Endothelial cell of umbilical vein (primary cell): ENCODE measurements around the gene FIS1. TPM values are rescaled to one million over a fixed set of nuclear protein-coding genes. Genes with fewer than 3 reads are reported as not detected.
A peak's percentile ranks its signal among the peaks of the same experiment; 100 is the strongest.

ENCODE experiments used
- BruUV-seq: library from RNA; stranded (reverse); fragments of 400-500 nt; replicated peaks from 2 replicates; lab custom pipeline; 2021; lab: Mats Ljungman, UMichigan
- CTCF ChIA-PET: fragments of 300-600, 350-600 bp; sonication (Branson Sonifier 250); formaldehyde crosslinking; loops from one replicate; lab custom pipeline; 2021; ENCODE audit warnings: antibody characterized with exemption, inconsistent platforms; lab: Charles Lee
- POLR2A ChIA-PET: fragments of 300-600, 350-600 bp; sonication (Branson Sonifier 250); formaldehyde crosslinking; loops from one replicate; lab custom pipeline; 2021; ENCODE audit warnings: antibody characterized with exemption, inconsistent platforms; lab: Charles Lee
- DNase-seq: peaks from one replicate; pipeline ENCODE4 v3.0.0-alpha.2; 2011; ENCODE audit warnings: low read depth, low spot score
- FAIRE-seq: peaks from 2 replicates; lab custom pipeline; 2011; peaks lifted over from hg19 to GRCh38; lab: Jason Lieb, UNC
- H2AFZ ChIP-seq: 2 replicates; pipeline ENCODE4 v1.6.0; 2012; ENCODE audit warnings: low read depth, low read length, control low read depth, inconsistent platforms
- H3K27ac ChIP-seq: 2 replicates; pipeline ENCODE4 v1.5.1; 2011; ENCODE audit warnings: low read depth, mild to moderate bottlenecking, control low read depth, low read length, moderate library complexity; ENCODE audit not compliant: insufficient read depth
- H3K27me3 ChIP-seq, 2 experiments: 2 replicates each; pipeline versions ENCODE4 v1.6.0 to v1.6.1; 2011; ENCODE audit warnings: low read length in 2 of 2, mixed read lengths in 1 of 2; ENCODE audit not compliant: control insufficient read depth in 2 of 2, insufficient read depth in 2 of 2
- H3K36me3 ChIP-seq, 2 experiments: 2 replicates in 1 of 2; 3 replicates in 1 of 2; pipeline ENCODE4 v1.5.1; 2011; ENCODE audit warnings: low read length in 2 of 2, mild to moderate bottlenecking in 1 of 2, moderate library complexity in 1 of 2; ENCODE audit not compliant: control insufficient read depth in 2 of 2, insufficient read depth in 2 of 2; ENCODE audit errors: extremely low read depth in 1 of 2
- H3K4me1 ChIP-seq: 3 replicates; pipeline ENCODE4 v1.5.1; 2011; ENCODE audit warnings: mild to moderate bottlenecking, low read length; ENCODE audit not compliant: control insufficient read depth, insufficient read depth; ENCODE audit errors: extremely low read depth
- H3K4me2 ChIP-seq: 2 replicates; pipeline ENCODE4 v1.6.1; 2011; ENCODE audit warnings: low read length, control low read depth, mixed read lengths; ENCODE audit not compliant: insufficient read depth
- H3K4me3 ChIP-seq, 3 experiments: fragments of 200-600 bp in 1 of 3; sonication (generic), shearing (Covaris generic) in 1 of 3; replicated peaks in 1 of 3; 2 replicates each; pipeline ENCODE4 v1.5.1; 2011 to 2016; ENCODE audit warnings: control low read depth in 3 of 3, low read length in 3 of 3, mild to moderate bottlenecking in 2 of 3, inconsistent platforms in 1 of 3, low read depth in 1 of 3, moderate library complexity in 1 of 3; ENCODE audit not compliant: insufficient read depth in 1 of 3
- H3K79me2 ChIP-seq: 2 replicates; pipeline ENCODE4 v1.6.0; 2012; ENCODE audit warnings: low read length, inconsistent platforms; ENCODE audit not compliant: control insufficient read depth, insufficient read depth
- H3K9ac ChIP-seq: replicated peaks from 2 replicates; pipeline ENCODE3; 2011; ENCODE audit warnings: low read length, control low read depth; ENCODE audit not compliant: insufficient read depth; ENCODE audit errors: extremely low read depth
- H3K9me1 ChIP-seq: replicated peaks from 3 replicates; pipeline ENCODE4 v1.6.0; 2011; ENCODE audit warnings: mild to moderate bottlenecking, low read length; ENCODE audit not compliant: control insufficient read depth, insufficient read depth; ENCODE audit errors: extremely low read depth
- H3K9me3 ChIP-seq: replicated peaks from 2 replicates; pipeline ENCODE4 v1.5.1; 2012; ENCODE audit warnings: low read length, inconsistent platforms; ENCODE audit not compliant: control insufficient read depth, insufficient read depth
- H4K20me1 ChIP-seq: replicated peaks from 2 replicates; pipeline ENCODE3; 2011; ENCODE audit warnings: mild to moderate bottlenecking, low read length; ENCODE audit not compliant: control insufficient read depth, insufficient read depth; ENCODE audit errors: extremely low read depth
- CTCF ChIP-seq, 2 donors: IDR thresholded peaks; 1 replicate in 1 of 2; 2 replicates in 1 of 2; pipeline ENCODE4 v1.5.1; 2011; ENCODE audit warnings: low read length in 2 of 2, mild to moderate bottlenecking in 2 of 2, moderate library complexity in 2 of 2, control low read depth in 1 of 2, inconsistent platforms in 1 of 2, low read depth in 1 of 2; ENCODE audit not compliant: insufficient read depth in 1 of 2; ENCODE audit errors: extremely low read depth in 1 of 2
- EZH2 ChIP-seq: IDR thresholded peaks from 2 replicates; pipeline ENCODE4 v1.6.1; 2012; ENCODE audit warnings: borderline replicate concordance, low read depth, mild to moderate bottlenecking, moderate library complexity, low read length, inconsistent platforms; ENCODE audit not compliant: severe bottlenecking
- FOS ChIP-seq: IDR thresholded peaks from 2 replicates; pipeline ENCODE4 v1.6.1; 2011; ENCODE audit warnings: mild to moderate bottlenecking, low read length, moderate library complexity, borderline replicate concordance; ENCODE audit not compliant: insufficient read depth
- GATA2 ChIP-seq: IDR thresholded peaks from 2 replicates; pipeline ENCODE4 v1.7.0; 2011; ENCODE audit warnings: low read depth, mild to moderate bottlenecking, moderate library complexity, mixed read lengths, low read length; ENCODE audit not compliant: insufficient read length, insufficient read depth
- JUN ChIP-seq: IDR thresholded peaks from 2 replicates; pipeline ENCODE4 v1.6.1; 2011; ENCODE audit warnings: borderline replicate concordance, low read depth; ENCODE audit not compliant: insufficient read length, insufficient read depth
- MAX ChIP-seq: IDR thresholded peaks from 2 replicates; pipeline ENCODE4 v1.6.1; 2011; ENCODE audit not compliant: insufficient read depth, insufficient read length
- MYC ChIP-seq: IDR thresholded peaks from one replicate; pipeline ENCODE4 v1.6.1; 2011; ENCODE audit warnings: mild to moderate bottlenecking, low read depth, low read length
- POLR2A ChIP-seq: IDR thresholded peaks from 2 replicates; pipeline ENCODE4 v1.6.1; 2012; ENCODE audit warnings: low read depth, mild to moderate bottlenecking, control low read depth, low read length
- POLR2AphosphoS5 ChIP-seq: IDR thresholded peaks from 2 replicates; pipeline ENCODE4 v1.6.1; 2012; ENCODE audit warnings: low read depth, mild to moderate bottlenecking, control low read depth, low read length, moderate library complexity; ENCODE audit not compliant: insufficient read depth
- dilution Hi-C: fragments of 300-500 bp; cut with MboI; formaldehyde crosslinking; loops from one replicate; pipeline ENCODE4 v1.15.0; 2019; ENCODE audit warnings: low sequenced_read_pairs; ENCODE audit not compliant: extremely low pct_ligation_motif_present
- intact Hi-C: fragments of 100-400 bp; cut with micrococcal nuclease; formaldehyde crosslinking; loops from one replicate; pipeline ENCODE4 v1.10.0; 2022
- polyA plus RNA-seq, 4 experiments: library from polyadenylated mRNA; depleted of rRNA in 3 of 4; stranded (reverse) in 3 of 4; unstranded in 1 of 4; fragments of >200 nt; gene quantifications; 2 replicates each; pipeline versions ENCODE4 v1.2.1 to v1.2.3, GENCODE V29; 2011 to 2012; ENCODE audit warnings: missing spikeins in 1 of 4
- total RNA-seq: library from RNA; stranded (reverse); gene quantifications from 2 replicates; pipeline ENCODE4 v1.2.3, GENCODE V29; 2021

Gene FIS1
- total and polyA plus RNA-seq, 2 donors (not counting 3 experiments of a cell fraction or from before 2014, with no cell fraction given), result 132 to 330 TPM

DNA sequence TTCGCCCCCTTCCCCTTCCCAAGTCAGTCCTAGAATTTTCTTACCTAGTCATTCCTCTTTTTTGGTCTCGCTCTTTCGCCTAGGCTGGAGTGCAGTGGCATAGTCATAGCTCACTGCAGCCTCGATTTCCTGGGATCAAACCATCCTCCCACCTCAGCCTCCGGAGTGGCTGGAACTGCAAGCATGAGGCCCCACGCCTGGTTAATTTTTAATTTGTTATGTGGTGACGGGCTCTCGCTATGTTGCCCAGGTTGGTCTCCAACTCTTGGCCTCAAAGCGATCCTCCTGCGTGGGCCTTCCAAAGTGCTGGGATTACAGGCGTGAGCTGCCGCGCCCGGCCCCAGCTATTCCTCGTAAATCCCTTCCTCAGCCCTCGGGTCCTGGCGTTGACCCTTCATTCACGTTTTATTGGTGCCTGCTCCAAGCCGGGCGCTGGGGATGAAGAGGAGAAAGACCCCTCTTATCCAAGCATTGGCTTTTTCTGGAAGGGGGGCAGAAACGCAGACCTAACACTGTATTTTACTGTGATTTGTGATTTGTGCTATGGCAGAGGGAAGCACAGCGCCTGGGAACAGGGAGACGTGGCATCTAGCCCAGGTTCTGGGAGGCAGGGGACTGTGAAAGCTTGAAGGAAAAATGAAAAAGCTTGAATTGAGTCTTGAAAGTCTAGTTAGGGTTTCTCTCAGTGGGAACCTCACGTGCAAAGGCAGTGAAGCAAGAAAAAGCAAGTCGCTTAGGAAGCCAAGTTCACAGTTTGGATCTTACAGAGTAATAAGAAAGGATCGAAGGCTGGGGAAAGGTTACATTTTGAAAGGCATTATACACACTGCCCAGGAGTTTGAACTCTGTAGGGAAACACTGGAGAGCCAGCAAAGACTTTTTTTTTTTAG lies 26.4 kb downstream of the FIS1 start:
- no peaks in the 10 kb centered on the region for H3K9me3 ChIP-seq
- DNase-seq (no peak), FAIRE-seq (peak; percentile 48)
- H3K27me3 ChIP-seq, result no peaks in the 10 kb centered on the region
- H3K79me2 ChIP-seq, result peaks cover 53% of the 10 kb centered on the region
- dilution Hi-C loops (no loop called here), intact Hi-C loops (loop anchor here (1.0 kb wide), 1 partner anchor 21 kb away; no protein-coding TSS in a partner anchor)
- TF ChIP-seq GATA2 (no peak), EZH2 (no peak), CTCF (IDR thresholded peaks at IDR 0.05; ENCODE audit: extremely low read depth in 1 of 2, insufficient read depth in 1 of 2, low read depth in 1 of 2, low read length in 2 of 2) (no peak), POLR2A (no peak), POLR2AphosphoS5 (no peak), FOS (no peak), JUN (no peak), MAX (no peak), MYC (no peak)
- ChIA-PET CTCF (interaction anchor here (0.7 to 4.5 kb wide), 21 partner anchors 8 to 103 kb away, joined by 3 to 112 read pairs (median 6); partner anchors contain the start of genes CLDN15, FIS1 and IFT22), POLR2A (interaction anchor here (2.1 kb wide), 1 partner anchor 26 kb away, joined by 12 read pairs; the partner anchor contains the start of gene FIS1)
- H3K9me1 ChIP-seq, result no peaks in the 10 kb centered on the region
- H3K36me3 ChIP-seq, result peaks cover 3 to 11% of the 10 kb centered on the region in 2 experiments
- H2AFZ ChIP-seq, result peak overlapping the region; percentile 42
- H4K20me1 ChIP-seq, result no peaks in the 10 kb centered on the region
- peak overlapping the region; percentile 44 to 84 (median 78) for H3K4me3 ChIP-seq
- peak overlapping the region; percentile 67 for H3K9ac ChIP-seq
- H3K4me2 ChIP-seq, result peak overlapping the region; percentile 93
- H3K4me1 ChIP-seq, result peaks cover 13% of the 10 kb centered on the region
- BruUV-seq, result TSS peak; percentile 67
- peak overlapping the region; percentile 79 for H3K27ac ChIP-seq
